ENCODE results near the gene MCM5.
A peak's percentile ranks its signal among the peaks of the same experiment; 100 is the strongest.
"Not testable (repeated sequence)": the region's sequence is repeated elsewhere in the genome, so short reads cannot be mapped to it uniquely, and the experiment has no call there.

Gene MCM5

GRCh38 chr22:35364230-35364629 is 35.7 kb upstream of the MCM5 start:
- not testable (repeated sequence) for H3K4me1 ChIP-seq (ENCODE audit: control insufficient read depth in 1 of 2, insufficient read depth in 2 of 2, low read length in 2 of 2); H3K4me3 ChIP-seq (ENCODE audit: low read depth in 1 of 2, low read length in 2 of 2); H3K27me3 ChIP-seq (ENCODE audit: low read depth, low read length); H3K9me3 ChIP-seq (ENCODE audit: control insufficient read depth in 1 of 2, low read length in 2 of 2); H3K36me3 ChIP-seq (ENCODE audit: control insufficient read depth in 1 of 2, insufficient read depth in 2 of 2, low read length in 2 of 2); H3K27ac ChIP-seq (ENCODE audit: low read length)

- H3K27me3 ChIP-seq (ENCODE audit: low read depth, low read length) = no peaks in the 10 kb centered on the region
- H3K36me3 ChIP-seq (ENCODE audit: control insufficient read depth in 1 of 2, insufficient read depth in 2 of 2, low read length in 2 of 2) = no peaks in the 10 kb centered on the region
- H3K4me3 ChIP-seq (ENCODE audit: low read depth in 1 of 2, low read length in 2 of 2) = no peak overlapping the region
- H3K27ac ChIP-seq (ENCODE audit: low read length) = peak overlapping the region; percentile 39
- no peaks in the 10 kb centered on the region for H3K9me3 ChIP-seq (ENCODE audit: control insufficient read depth in 1 of 2, low read length in 2 of 2)
- peaks cover 2 to 4% of the 10 kb centered on the region in 2 donors for H3K4me1 ChIP-seq (ENCODE audit: control insufficient read depth in 1 of 2, insufficient read depth in 2 of 2, low read length in 2 of 2)
Measured at GRCh38 chr22:35367331-35367886, 32.5 kb upstream of the MCM5 start.

- no peak overlapping the region for H3K4me3 ChIP-seq (ENCODE audit: low read depth in 1 of 2, low read length in 2 of 2)
- no peaks in the 10 kb centered on the region for H3K27me3 ChIP-seq (ENCODE audit: low read depth, low read length)
- H3K9me3 ChIP-seq (ENCODE audit: control insufficient read depth in 1 of 2, low read length in 2 of 2) = no peaks in the 10 kb centered on the region
- no peak overlapping the region for H3K27ac ChIP-seq (ENCODE audit: low read length)
- peaks cover 2 to 4% of the 10 kb centered on the region in 2 donors for H3K4me1 ChIP-seq (ENCODE audit: control insufficient read depth in 1 of 2, insufficient read depth in 2 of 2, low read length in 2 of 2)
- no peaks in the 10 kb centered on the region for H3K36me3 ChIP-seq (ENCODE audit: control insufficient read depth in 1 of 2, insufficient read depth in 2 of 2, low read length in 2 of 2)
Measured at GRCh38 chr22:35368386-35368785, 31.6 kb upstream of the MCM5 start.

GRCh38 chr22:35369996-35370395 is 29.9 kb upstream of the MCM5 start:
- Histone ChIP-seq H3K9me3 (ENCODE audit: control insufficient read depth in 1 of 2, low read length in 2 of 2) (no peaks in the 10 kb centered on the region), H3K36me3 (ENCODE audit: control insufficient read depth in 1 of 2, insufficient read depth in 2 of 2, low read length in 2 of 2) (no peaks in the 10 kb centered on the region), H3K27ac (ENCODE audit: low read length) (no peak overlapping the region), H3K4me3 (ENCODE audit: low read depth in 1 of 2, low read length in 2 of 2) (no peak overlapping the region), H3K4me1 (ENCODE audit: control insufficient read depth in 1 of 2, insufficient read depth in 2 of 2, low read length in 2 of 2) (peaks cover 2 to 4% of the 10 kb centered on the region in 2 donors), H3K27me3 (ENCODE audit: low read depth, low read length) (no peaks in the 10 kb centered on the region)

GRCh38 chr22:35373781-35374180 is 26.2 kb upstream of the MCM5 start:
- no peaks in the 10 kb centered on the region for H3K27me3 ChIP-seq (ENCODE audit: low read depth, low read length)
- H3K36me3 ChIP-seq (ENCODE audit: control insufficient read depth in 1 of 2, insufficient read depth in 2 of 2, low read length in 2 of 2) = no peaks in the 10 kb centered on the region
- H3K9me3 ChIP-seq (ENCODE audit: control insufficient read depth in 1 of 2, low read length in 2 of 2) = no peaks in the 10 kb centered on the region
- H3K4me1 ChIP-seq (ENCODE audit: control insufficient read depth in 1 of 2, insufficient read depth in 2 of 2, low read length in 2 of 2) = peaks cover 12 to 17% of the 10 kb centered on the region in 2 donors
- H3K27ac ChIP-seq (ENCODE audit: low read length) = no peak overlapping the region
- H3K4me3 ChIP-seq (ENCODE audit: low read depth in 1 of 2, low read length in 2 of 2) = no peak overlapping the region

GRCh38 chr22:35375031-35375430 is 24.9 kb upstream of the MCM5 start:
- Histone ChIP-seq H3K4me3 (ENCODE audit: low read depth in 1 of 2, low read length in 2 of 2) (no peak overlapping the region), H3K36me3 (ENCODE audit: control insufficient read depth in 1 of 2, insufficient read depth in 2 of 2, low read length in 2 of 2) (no peaks in the 10 kb centered on the region), H3K9me3 (ENCODE audit: control insufficient read depth in 1 of 2, low read length in 2 of 2) (no peaks in the 10 kb centered on the region), H3K4me1 (ENCODE audit: control insufficient read depth in 1 of 2, insufficient read depth in 2 of 2, low read length in 2 of 2) (peaks cover 12 to 17% of the 10 kb centered on the region in 2 donors), H3K27me3 (ENCODE audit: low read depth, low read length) (no peaks in the 10 kb centered on the region), H3K27ac (ENCODE audit: low read length) (no peak overlapping the region)

- H3K9me3 ChIP-seq (ENCODE audit: control insufficient read depth in 1 of 2, low read length in 2 of 2) = no peaks in the 10 kb centered on the region
- H3K4me1 ChIP-seq (ENCODE audit: control insufficient read depth in 1 of 2, insufficient read depth in 2 of 2, low read length in 2 of 2) = peaks cover 17% of the 10 kb centered on the region in 2 donors
- no peak overlapping the region for H3K27ac ChIP-seq (ENCODE audit: low read length)
- H3K27me3 ChIP-seq (ENCODE audit: low read depth, low read length) = no peaks in the 10 kb centered on the region
- H3K36me3 ChIP-seq (ENCODE audit: control insufficient read depth in 1 of 2, insufficient read depth in 2 of 2, low read length in 2 of 2) = no peaks in the 10 kb centered on the region
- H3K4me3 ChIP-seq (ENCODE audit: low read depth in 1 of 2, low read length in 2 of 2) = no peak overlapping the region
Measured at GRCh38 chr22:35375526-35375925, 24.4 kb upstream of the MCM5 start.

- H3K36me3 ChIP-seq (ENCODE audit: control insufficient read depth in 1 of 2, insufficient read depth in 2 of 2, low read length in 2 of 2) = no peaks in the 10 kb centered on the region
- no peaks in the 10 kb centered on the region for H3K9me3 ChIP-seq (ENCODE audit: control insufficient read depth in 1 of 2, low read length in 2 of 2)
- H3K4me3 ChIP-seq (ENCODE audit: low read depth in 1 of 2, low read length in 2 of 2) = peak overlapping the region in 1 of 2 donors; percentile 26
- peaks cover 17 to 28% of the 10 kb centered on the region in 2 donors for H3K4me1 ChIP-seq (ENCODE audit: control insufficient read depth in 1 of 2, insufficient read depth in 2 of 2, low read length in 2 of 2)
- peak overlapping the region; percentile 70 for H3K27ac ChIP-seq (ENCODE audit: low read length)
- H3K27me3 ChIP-seq (ENCODE audit: low read depth, low read length) = no peaks in the 10 kb centered on the region
Measured at GRCh38 chr22:35376728-35377472, 23.0 kb upstream of the MCM5 start.

- Histone ChIP-seq H3K27ac (ENCODE audit: low read length) (peak overlapping the region; percentile 70), H3K9me3 (ENCODE audit: control insufficient read depth in 1 of 2, low read length in 2 of 2) (no peaks in the 10 kb centered on the region)
Measured at GRCh38 chr22:35377735-35378134, 22.2 kb upstream of the MCM5 start.

GRCh38 chr22:35378621-35379020 is 21.3 kb upstream of the MCM5 start:
- no peak overlapping the region for H3K27ac ChIP-seq (ENCODE audit: low read length)
- H3K27me3 ChIP-seq (ENCODE audit: low read depth, low read length) = no peaks in the 10 kb centered on the region
- no peaks in the 10 kb centered on the region for H3K9me3 ChIP-seq (ENCODE audit: control insufficient read depth in 1 of 2, low read length in 2 of 2)
- H3K4me3 ChIP-seq (ENCODE audit: low read depth in 1 of 2, low read length in 2 of 2) = no peak overlapping the region
- peaks cover 17 to 27% of the 10 kb centered on the region in 2 donors for H3K4me1 ChIP-seq (ENCODE audit: control insufficient read depth in 1 of 2, insufficient read depth in 2 of 2, low read length in 2 of 2)
- H3K36me3 ChIP-seq (ENCODE audit: control insufficient read depth in 1 of 2, insufficient read depth in 2 of 2, low read length in 2 of 2) = peaks cover 4 to 5% of the 10 kb centered on the region in 2 donors

More at GRCh38 chr22:35377735-35378134, 22.2 kb upstream of the MCM5 start:
- Histone ChIP-seq H3K27me3 (ENCODE audit: low read depth, low read length) (no peaks in the 10 kb centered on the region), H3K36me3 (ENCODE audit: control insufficient read depth in 1 of 2, insufficient read depth in 2 of 2, low read length in 2 of 2) (no peaks in the 10 kb centered on the region), H3K4me1 (ENCODE audit: control insufficient read depth in 1 of 2, insufficient read depth in 2 of 2, low read length in 2 of 2) (peaks cover 17 to 27% of the 10 kb centered on the region in 2 donors), H3K4me3 (ENCODE audit: low read depth in 1 of 2, low read length in 2 of 2) (no peak overlapping the region)

- no peak overlapping the region for H3K4me3 ChIP-seq (ENCODE audit: low read depth in 1 of 2, low read length in 2 of 2)
- H3K4me1 ChIP-seq (ENCODE audit: control insufficient read depth in 1 of 2, insufficient read depth in 2 of 2, low read length in 2 of 2) = peaks cover 17 to 27% of the 10 kb centered on the region in 2 donors
- H3K36me3 ChIP-seq (ENCODE audit: control insufficient read depth in 1 of 2, insufficient read depth in 2 of 2, low read length in 2 of 2) = peaks cover 4 to 9% of the 10 kb centered on the region in 2 donors
- no peaks in the 10 kb centered on the region for H3K9me3 ChIP-seq (ENCODE audit: control insufficient read depth in 1 of 2, low read length in 2 of 2)
- peak overlapping the region; percentile 51 for H3K27ac ChIP-seq (ENCODE audit: low read length)
- H3K27me3 ChIP-seq (ENCODE audit: low read depth, low read length) = no peaks in the 10 kb centered on the region
Measured at GRCh38 chr22:35379146-35379993, 20.6 kb upstream of the MCM5 start.

Measured in muscle layer of duodenum (tissue), 2 donors.